GM23248 (cell line): ENCODE measurements around the gene FBXO47. TPM values are rescaled to one million over a fixed set of nuclear protein-coding genes. Genes with fewer than 3 reads are reported as not detected.
"Not testable (repeated sequence)": the region's sequence is repeated elsewhere in the genome, so short reads cannot be mapped to it uniquely, and the experiment has no call there.

Experiments
- DNase-seq: peaks from one replicate; pipeline ENCODE4 v3.0.0-alpha.2; 2015
- H2AFZ ChIP-seq: fragments of 200-600 bp; sonication (generic); 2 replicates; pipeline ENCODE4 v1.6.1; 2016; ENCODE audit warnings: antibody characterized with exemption
- H3F3A ChIP-seq: fragments of 200-600 bp; sonication (generic); 2 replicates; pipeline ENCODE4 v1.6.1; 2016; ENCODE audit warnings: mild to moderate bottlenecking, antibody characterized with exemption, mixed run types; ENCODE audit not compliant: insufficient read depth
- H3K27ac ChIP-seq: fragments of 200-600 bp; sonication (generic); 2 replicates; pipeline ENCODE4 v1.5.1; 2016; ENCODE audit warnings: mild to moderate bottlenecking
- H3K27me3 ChIP-seq: fragments of 200-600 bp; sonication (generic); replicated peaks from 2 replicates; pipeline ENCODE4 v1.6.1; 2016; ENCODE audit warnings: mild to moderate bottlenecking; ENCODE audit not compliant: insufficient read depth
- H3K36me3 ChIP-seq: fragments of 200-600 bp; sonication (generic); 2 replicates; pipeline ENCODE4 v1.6.1; 2016; ENCODE audit warnings: low read depth, mild to moderate bottlenecking
- H3K4me1 ChIP-seq: fragments of 200-600 bp; sonication (generic); 2 replicates; pipeline ENCODE4 v1.6.1; 2016; ENCODE audit warnings: mild to moderate bottlenecking; ENCODE audit not compliant: insufficient read depth
- H3K4me2 ChIP-seq: fragments of 200-600 bp; sonication (generic); one replicate; pipeline ENCODE4 v1.6.1; 2016; ENCODE audit warnings: mild to moderate bottlenecking; ENCODE audit not compliant: unreplicated experiment
- H3K4me3 ChIP-seq: fragments of 200-600 bp; sonication (generic); 2 replicates; pipeline ENCODE4 v1.5.1; 2016; ENCODE audit warnings: mild to moderate bottlenecking
- H3K79me2 ChIP-seq: fragments of 200-600 bp; sonication (generic); 2 replicates; pipeline ENCODE4 v1.6.1; 2016; ENCODE audit warnings: mild to moderate bottlenecking; ENCODE audit not compliant: insufficient read depth
- H3K9ac ChIP-seq: fragments of 200-600 bp; sonication (generic); 2 replicates; pipeline ENCODE4 v1.6.1; 2016; ENCODE audit warnings: mild to moderate bottlenecking
- H3K9me2 ChIP-seq: fragments of 200-600 bp; sonication (generic); 2 replicates; pipeline ENCODE4 v1.6.1; 2016; ENCODE audit warnings: mixed run types, mild to moderate bottlenecking, moderate library complexity; ENCODE audit not compliant: insufficient read depth
- H3K9me3 ChIP-seq: fragments of 200-600 bp; sonication (generic); one replicate; pipeline ENCODE4 v1.6.1; 2017; ENCODE audit warnings: low read depth
- H4K20me1 ChIP-seq: fragments of 200-600 bp; sonication (generic); 2 replicates; pipeline ENCODE4 v1.6.0; 2016; ENCODE audit not compliant: insufficient read depth
- EZH2 ChIP-seq: fragments of 200-600 bp; sonication (generic); IDR thresholded peaks from 2 replicates; pipeline ENCODE4 v1.6.1; 2018; ENCODE audit warnings: antibody characterized with exemption, mild to moderate bottlenecking; ENCODE audit not compliant: insufficient read depth, poor library complexity, severe bottlenecking
- EZH2phosphoT487 ChIP-seq: fragments of 200-600 bp; sonication (generic); IDR thresholded peaks from 2 replicates; pipeline ENCODE4 v1.6.1; 2018; ENCODE audit warnings: antibody characterized with exemption, moderate library complexity, mild to moderate bottlenecking, low read depth; ENCODE audit not compliant: insufficient read depth
- WGBS, 2 experiments: methylation state at CpG; one replicate each; pipeline ENCODE4 v1.1.6; 2015 to 2017; ENCODE audit warnings: low lambda C conversion rate in 2 of 2, low coverage in 1 of 2; ENCODE audit errors: missing lambda C conversion rate in 2 of 2; 5-methylcytosine and 5-hydroxymethylcytosine counted together
- in situ Hi-C: fragments of 300-500 bp; cut with MboI; formaldehyde crosslinking; loops from 2 replicates; pipeline ENCODE4 v1.15.0; 2020
- polyA plus RNA-seq: library from polyadenylated mRNA; unstranded; fragments of >200 nt; fragmentation: Nextera tagmentation; extraction: Ambion mirVana; gene quantifications from 2 replicates; pipeline ENCODE4 v1.2.1, GENCODE V29; 2016
- total RNA-seq: library from RNA; depleted of rRNA; stranded (reverse); fragments of >200 nt; shearing (Covaris generic); gene quantifications from 2 replicates; pipeline ENCODE4 v1.2.3, GENCODE V29; 2014

FBXO47 gene
- total and polyA plus RNA-seq, 2 experiments from 2014 or later: under 0.01 TPM; not detected in 1

DNA sequence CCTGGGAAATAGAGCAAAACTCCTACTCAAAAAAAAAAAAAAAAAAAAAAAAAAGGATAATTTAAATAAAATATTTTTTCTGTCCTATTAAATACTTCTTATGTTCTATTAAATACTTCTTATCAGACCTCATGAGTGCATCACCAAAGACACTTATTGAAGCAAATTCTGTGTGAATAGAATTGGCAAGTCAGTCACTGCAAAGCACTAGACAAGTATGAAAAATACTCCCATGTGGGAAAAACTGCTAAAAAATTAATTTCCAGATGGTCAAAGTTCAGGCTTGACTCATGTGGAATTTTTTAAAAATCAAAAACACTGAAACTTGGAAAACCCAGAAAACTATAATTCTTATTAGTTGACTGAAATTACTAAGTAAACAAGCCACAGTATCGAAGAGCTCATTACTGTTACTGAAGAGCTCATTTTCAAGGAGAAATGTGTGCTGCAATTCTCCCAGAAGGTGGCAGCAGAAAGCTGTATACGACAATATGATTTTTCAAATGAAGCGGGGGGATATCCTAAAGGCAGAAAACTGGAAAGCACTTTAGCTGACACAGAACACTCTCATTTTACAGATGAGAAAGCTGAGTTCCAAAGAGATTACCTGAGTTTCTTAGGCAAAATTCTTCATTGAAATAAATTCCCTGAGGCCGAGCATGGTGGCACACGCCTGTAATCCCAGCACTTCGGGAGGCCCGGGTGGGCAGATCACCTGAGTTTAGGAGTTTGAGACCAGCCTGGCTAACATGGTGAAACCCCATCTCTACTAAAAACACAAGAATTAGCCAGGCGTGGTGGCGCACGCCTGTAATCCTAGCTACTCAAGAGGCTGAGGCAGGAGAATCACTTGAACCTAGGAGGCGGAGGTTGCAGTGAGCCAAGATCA is 15.9 kb upstream of the FBXO47 start:
- Histone ChIP-seq H3K27me3 (no peaks in the 10 kb centered on the region), H3K9me2 (no peaks in the 10 kb centered on the region), H3K27ac (no peak overlapping the region), H3F3A (peaks cover 18% of the 10 kb centered on the region), H3K4me1 (peaks cover 20% of the 10 kb centered on the region), H3K36me3 (no peaks in the 10 kb centered on the region), H3K9me3 (no peaks in the 10 kb centered on the region), H4K20me1 (no peaks in the 10 kb centered on the region), H3K9ac (no peak overlapping the region), H2AFZ (0 out of 2 replicates have a peak overlapping the region, but pooled peaks have one; percentile 16), H3K79me2 (no peaks in the 10 kb centered on the region), H3K4me3 (no peak overlapping the region), H3K4me2 (no peak overlapping the region)
- 42 to 44% methylated on average over 11 of the region's 11 CpGs for WGBS, 2 experiments
- TF ChIP-seq EZH2: no peak
- TF ChIP-seq EZH2phosphoT487: no peak
- DNase-seq: peak; percentile 81
- in situ Hi-C loops: no loop called here

DNA sequence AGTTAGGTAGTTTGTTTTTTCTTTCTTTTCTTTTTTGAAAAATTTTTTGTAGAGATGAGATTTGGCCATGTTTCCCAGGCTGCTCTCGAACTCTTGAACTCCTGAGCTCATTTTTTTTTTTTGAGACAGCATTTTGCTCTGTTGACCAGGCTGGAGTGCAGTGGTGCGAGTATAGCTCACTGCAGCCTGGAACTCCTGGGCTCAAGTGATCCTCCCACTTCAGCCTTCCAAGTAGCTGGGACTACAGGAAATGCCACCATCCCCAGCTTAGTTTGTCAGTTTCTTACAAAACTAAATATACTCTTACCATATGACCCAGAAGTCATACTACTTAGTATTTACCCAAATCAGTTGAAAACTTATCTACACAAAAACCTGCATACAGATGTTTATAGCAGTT is 14.4 kb upstream of the FBXO47 start:
- H3K79me2 ChIP-seq: no peaks in the 10 kb centered on the region
- peaks cover 18% of the 10 kb centered on the region for H3F3A ChIP-seq
- peak overlapping the region; percentile 51 for H3K27ac ChIP-seq
- peak overlapping the region; percentile 33; the same call in 1 of the 2 replicates for H3K9ac ChIP-seq
- peak overlapping the region; percentile 28; the same call in 1 of the 2 replicates for H2AFZ ChIP-seq
- no peaks in the 10 kb centered on the region for H3K9me2 ChIP-seq
- DNase-seq: peak; percentile 30
- in situ Hi-C loops: no loop called here
- 49 to 73% methylated on average over 2 of the region's 2 CpGs for WGBS, 2 experiments
- peaks cover 20% of the 10 kb centered on the region for H3K4me1 ChIP-seq
- H3K4me3 ChIP-seq: no peak overlapping the region; the same call in 1 of the 2 replicates
- no peaks in the 10 kb centered on the region for H3K27me3 ChIP-seq
- no peaks in the 10 kb centered on the region for H3K9me3 ChIP-seq
- H3K36me3 ChIP-seq: no peaks in the 10 kb centered on the region
- no peaks in the 10 kb centered on the region for H4K20me1 ChIP-seq
- peak overlapping the region; percentile 62 for H3K4me2 ChIP-seq
- TF ChIP-seq EZH2 (no peak), EZH2phosphoT487 (no peak)

DNA sequence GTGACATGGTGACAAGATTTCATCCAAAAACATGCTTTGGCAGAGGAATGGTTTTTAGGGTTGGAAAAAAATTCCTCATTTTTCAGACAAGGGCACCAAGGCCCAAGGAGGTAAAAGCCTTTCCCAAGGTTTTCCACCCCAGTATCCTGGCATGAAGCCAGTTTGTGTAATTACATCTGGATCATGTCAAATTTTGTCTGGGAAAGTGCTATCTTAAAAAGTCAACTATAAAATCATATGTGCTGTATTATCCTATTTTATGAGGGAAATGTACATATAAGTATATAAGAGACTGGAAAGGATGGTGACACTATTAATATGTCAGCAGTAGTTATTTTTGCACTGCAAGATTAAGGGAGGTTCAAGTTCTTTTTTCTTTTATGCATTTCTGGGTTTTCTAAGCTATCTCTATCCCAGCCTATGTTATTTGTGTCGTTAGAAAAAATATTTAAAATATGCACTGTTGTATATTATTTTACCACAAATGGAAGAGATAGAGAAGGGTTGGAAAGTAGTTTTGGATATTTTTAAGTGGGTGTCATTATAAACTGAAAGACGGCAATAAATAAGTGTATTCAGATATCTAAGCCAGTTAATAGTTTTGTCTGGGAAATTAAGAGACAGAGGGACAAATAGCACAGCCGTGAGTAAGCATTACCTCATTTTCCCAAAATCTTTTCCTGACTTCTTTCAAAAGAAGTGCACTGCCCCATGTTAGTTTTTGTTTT is 13.5 kb upstream of the FBXO47 start:
- in situ Hi-C loops: no loop called here
- peaks cover 18% of the 10 kb centered on the region for H3F3A ChIP-seq
- H3K79me2 ChIP-seq: no peaks in the 10 kb centered on the region
- peak overlapping the region; percentile 33 for H3K9ac ChIP-seq
- H3K27me3 ChIP-seq: no peaks in the 10 kb centered on the region
- H4K20me1 ChIP-seq: no peaks in the 10 kb centered on the region
- no peaks in the 10 kb centered on the region for H3K36me3 ChIP-seq
- no peaks in the 10 kb centered on the region for H3K9me3 ChIP-seq
- H3K27ac ChIP-seq: peak overlapping the region; percentile 51
- peak overlapping the region; percentile 62 for H3K4me2 ChIP-seq
- peak overlapping the region; percentile 63 for H2AFZ ChIP-seq
- peak overlapping the region; percentile 42 for H3K4me3 ChIP-seq
- TF ChIP-seq EZH2: no peak
- no peak for TF ChIP-seq EZH2phosphoT487
- H3K9me2 ChIP-seq: no peaks in the 10 kb centered on the region
- peak; percentile 66 for DNase-seq
- H3K4me1 ChIP-seq: peaks cover 20% of the 10 kb centered on the region
- WGBS, 2 experiments: 0 to 1% methylated on average over 3 of the region's 3 CpGs

DNA sequence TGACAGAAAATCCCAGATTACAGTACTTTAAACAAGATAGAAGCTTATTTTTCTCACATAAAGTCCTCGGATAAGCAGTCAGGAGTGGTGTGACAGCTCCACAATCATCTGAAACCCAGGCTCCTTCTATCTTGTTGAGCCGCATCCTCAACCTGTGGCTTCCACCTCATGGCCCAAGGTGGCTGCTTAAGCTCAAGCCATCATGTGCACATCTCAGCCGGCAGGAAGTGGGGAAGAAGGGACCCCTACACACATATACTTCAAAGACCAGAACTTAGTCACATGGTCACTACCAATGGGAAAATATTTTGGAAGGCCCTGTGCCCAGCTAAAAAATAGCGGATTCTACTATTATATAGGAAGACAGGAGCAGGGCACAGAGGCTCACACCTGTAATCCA is 11.0 kb upstream of the FBXO47 start:
- DNase-seq: no peak
- WGBS, 2 experiments: 91 to 96% methylated on average over 4 of the region's 4 CpGs
- H3K4me2 ChIP-seq: no peak overlapping the region
- no peak overlapping the region for H3K9ac ChIP-seq
- no peaks in the 10 kb centered on the region for H3K9me2 ChIP-seq
- H2AFZ ChIP-seq: no peak overlapping the region
- H3K9me3 ChIP-seq: no peaks in the 10 kb centered on the region
- no peaks in the 10 kb centered on the region for H3K79me2 ChIP-seq
- H3K4me1 ChIP-seq: peaks cover 20% of the 10 kb centered on the region
- H3K4me3 ChIP-seq: no peak overlapping the region
- H3F3A ChIP-seq: peaks cover 18% of the 10 kb centered on the region
- H3K36me3 ChIP-seq: no peaks in the 10 kb centered on the region
- TF ChIP-seq EZH2phosphoT487 (no peak), EZH2 (no peak)
- H3K27ac ChIP-seq: no peak overlapping the region
- H3K27me3 ChIP-seq: no peaks in the 10 kb centered on the region
- no peaks in the 10 kb centered on the region for H4K20me1 ChIP-seq
- in situ Hi-C loops: no loop called here

DNA sequence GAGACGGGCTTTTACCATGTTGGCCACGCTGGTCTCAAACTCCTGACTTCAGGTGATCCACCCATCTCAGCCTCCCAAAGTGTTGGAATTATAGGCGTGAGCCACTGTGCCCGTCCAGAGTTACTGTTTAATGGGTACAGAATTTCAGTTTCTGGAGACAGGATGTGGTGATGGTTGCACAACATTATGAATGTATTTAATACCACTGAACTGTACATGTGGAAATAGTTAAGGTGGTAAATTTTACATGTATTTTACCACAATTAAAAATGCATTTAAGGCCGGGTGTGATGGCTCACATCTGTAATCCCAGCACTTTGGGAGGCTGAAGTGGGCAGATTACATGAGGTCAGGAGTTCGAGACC is 9.0 kb upstream of the FBXO47 start:
- H3K4me1 ChIP-seq: peaks cover 11% of the 10 kb centered on the region
- 32 to 34% methylated on average over 6 of the region's 6 CpGs for WGBS, 2 experiments
- H3F3A ChIP-seq, H3K79me2 ChIP-seq, H3K9me2 ChIP-seq, H3K4me3 ChIP-seq, H3K9me3 ChIP-seq, H3K36me3 ChIP-seq, in situ Hi-C loops, H3K27me3 ChIP-seq, H2AFZ ChIP-seq, H4K20me1 ChIP-seq, H3K4me2 ChIP-seq, H3K9ac ChIP-seq: not testable (repeated sequence)
- peak overlapping the region; percentile 60; the same call in 1 of the 2 replicates for H3K27ac ChIP-seq
- DNase-seq: peak; percentile 75
